AG09319 (cell line): ENCODE results near the gene TEDC2.

Source experiments
- DNase-seq: peaks from one replicate; pipeline ENCODE4 v3.0.0-alpha.2; 2010; ENCODE audit warnings: low read depth; ENCODE audit errors: extremely low read depth
- CTCF ChIP-seq: IDR thresholded peaks from 2 replicates; pipeline ENCODE4 v1.5.1; 2011; ENCODE audit warnings: low read depth, mild to moderate bottlenecking, inconsistent platforms, low read length, moderate library complexity

The TEDC2 gene

GRCh38 chr16:2495041-2495440, 35.1 kb downstream of the TEDC2 start:
- DNase-seq = no peak
- TF ChIP-seq CTCF = no peak

GRCh38 chr16:2496223-2497115, 36.6 kb downstream of the TEDC2 start:
- no peak for DNase-seq
- no peak for TF ChIP-seq CTCF

- DNase-seq = no peak
Observed at GRCh38 chr16:2497116-2497630, 37.3 kb downstream of the TEDC2 start.

GRCh38 chr16:2497695-2498484, 38.0 kb downstream of the TEDC2 start:
- DNase-seq = no peak
- TF ChIP-seq CTCF = no peak

More at GRCh38 chr16:2497116-2497630, 37.3 kb downstream of the TEDC2 start:
- no peak for TF ChIP-seq CTCF

- no peak for DNase-seq
- TF ChIP-seq CTCF = no peak
Observed at GRCh38 chr16:2498531-2499253, 38.8 kb downstream of the TEDC2 start.

GRCh38 chr16:2499454-2499853, 39.5 kb downstream of the TEDC2 start:
- no peak for TF ChIP-seq CTCF
- DNase-seq = no peak
